Thyroid gland (tissue), 4 donors: Measurements from ENCODE around the gene TTC39B.

Experiments used
- CTCF ChIP-seq, 6 experiments: fragments of 200-600 bp in 3 of 6; fragments of 450-650 bp in 3 of 6; sonication (generic) in 3 of 6; IDR thresholded peaks; one replicate each; pipeline ENCODE4 v1.5.1; 2016 to 2019; ENCODE audit warnings: antibody characterized with exemption in 6 of 6, mild to moderate bottlenecking in 2 of 6, inconsistent platforms in 1 of 6, moderate library complexity in 1 of 6
- POLR2A ChIP-seq, 2 donors: fragments of 450-650 bp; IDR thresholded peaks; one replicate each; pipeline ENCODE4 v1.6.1; 2017; ENCODE audit warnings: antibody characterized with exemption in 2 of 2, mild to moderate bottlenecking in 2 of 2, moderate library complexity in 1 of 2

GRCh38 chr9:15149450-15149849 lies 157.6 kb downstream of the TTC39B start:
- no peak for TF ChIP-seq CTCF (IDR thresholded peaks at IDR 0.05)
- TF ChIP-seq POLR2A (IDR thresholded peaks at IDR 0.05), result no peak
